Measurements from ENCODE around the gene IFT88.

The IFT88 gene

DNA sequence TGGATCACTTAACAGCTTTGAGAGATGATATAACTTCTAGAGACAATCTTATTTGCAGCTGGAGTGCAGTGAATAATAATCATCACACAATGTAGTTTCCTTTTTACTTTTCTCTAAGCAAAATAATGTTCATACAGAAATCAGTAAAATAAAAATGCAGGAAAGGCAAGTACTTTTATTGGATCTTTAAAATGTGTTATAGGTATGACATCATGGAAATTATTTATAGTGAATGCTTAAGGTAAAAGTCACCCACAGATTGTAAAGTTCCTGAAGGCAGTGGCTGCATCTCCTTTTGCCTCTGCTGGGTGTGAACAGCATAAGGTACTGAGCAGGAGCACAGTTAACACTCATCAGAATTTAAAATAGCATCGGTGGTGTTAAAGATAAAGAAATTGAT is 119.2 kb downstream of the IFT88 start:
- DNase-seq (ENCODE audit: low read depth in 2 of 2) = no peak

DNA sequence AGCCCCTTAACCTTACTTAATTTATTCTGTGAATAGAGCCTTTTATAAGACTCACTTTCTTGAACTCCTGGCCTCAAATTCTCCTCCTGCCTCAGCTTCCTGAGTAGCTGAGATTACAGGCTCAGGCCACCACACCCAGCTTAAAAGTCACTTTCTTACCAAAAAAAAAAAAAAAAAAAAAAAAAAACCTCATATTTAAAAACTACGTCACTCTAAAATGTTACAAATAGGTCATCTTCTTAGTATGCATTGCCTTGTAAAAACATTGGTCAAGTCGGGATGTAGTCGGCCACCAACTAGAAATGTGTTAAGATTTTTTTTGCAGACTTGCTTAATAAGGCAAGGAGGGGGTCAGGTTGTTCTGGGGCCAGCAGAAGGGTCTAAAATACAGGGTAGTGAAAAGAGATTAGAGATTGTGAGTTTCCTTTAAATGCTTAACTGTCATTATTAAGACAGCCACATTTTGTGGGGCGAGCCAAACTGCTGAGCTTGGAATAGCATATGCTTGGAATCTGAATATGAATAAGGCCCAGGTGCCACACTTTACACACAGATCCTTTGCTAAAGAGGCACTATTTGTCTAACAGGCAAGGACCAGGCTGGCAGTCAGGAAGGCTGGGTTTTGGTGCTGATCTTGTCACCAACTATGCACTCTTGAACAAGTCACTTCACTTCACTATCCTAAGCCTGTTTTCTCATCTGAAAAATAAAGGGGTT is 120.1 kb downstream of the IFT88 start:
- DNase-seq (ENCODE audit: low read depth in 2 of 2) = no peak

DNA sequence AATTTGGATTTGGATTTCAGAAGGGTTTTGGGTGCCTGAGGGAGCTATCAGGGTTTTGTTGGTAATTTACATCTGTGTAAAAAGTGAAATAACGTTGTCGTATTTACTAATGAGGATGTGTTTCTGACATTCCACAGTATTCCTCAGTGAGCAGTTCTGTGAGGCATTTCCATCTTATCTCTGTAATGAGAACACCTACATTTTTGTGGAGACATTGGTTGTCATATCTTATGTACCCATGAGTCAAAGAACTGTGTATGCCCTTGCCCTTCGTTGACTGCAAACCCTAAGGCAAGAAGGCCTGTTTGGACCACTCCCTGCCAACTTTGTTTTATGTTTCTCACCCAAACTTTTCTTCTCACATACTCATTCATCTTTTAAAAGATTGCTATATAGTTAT is 122.3 kb downstream of the IFT88 start:
- no peak for DNase-seq (ENCODE audit: low read depth in 2 of 2)

DNA sequence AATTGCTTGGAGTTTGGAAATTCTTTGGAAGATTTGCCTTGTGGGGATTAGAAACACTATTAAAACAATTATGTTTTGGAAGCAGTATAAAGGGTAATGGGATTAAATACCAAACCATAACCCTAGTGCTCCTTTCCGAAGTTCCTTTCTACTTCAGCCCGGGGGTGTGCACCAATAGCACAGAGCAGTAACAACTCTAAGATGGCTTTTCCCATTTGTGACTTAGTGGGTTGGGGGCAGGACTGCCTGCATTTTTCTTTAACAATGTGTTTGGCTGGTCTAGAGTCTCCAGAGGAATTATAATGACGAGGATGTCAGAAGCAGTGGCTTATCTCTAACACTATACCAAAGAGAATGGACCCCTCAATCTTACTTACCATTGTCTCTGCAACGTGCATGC is 124.7 kb downstream of the IFT88 start:
- no peak for DNase-seq (ENCODE audit: low read depth in 2 of 2)

DNA sequence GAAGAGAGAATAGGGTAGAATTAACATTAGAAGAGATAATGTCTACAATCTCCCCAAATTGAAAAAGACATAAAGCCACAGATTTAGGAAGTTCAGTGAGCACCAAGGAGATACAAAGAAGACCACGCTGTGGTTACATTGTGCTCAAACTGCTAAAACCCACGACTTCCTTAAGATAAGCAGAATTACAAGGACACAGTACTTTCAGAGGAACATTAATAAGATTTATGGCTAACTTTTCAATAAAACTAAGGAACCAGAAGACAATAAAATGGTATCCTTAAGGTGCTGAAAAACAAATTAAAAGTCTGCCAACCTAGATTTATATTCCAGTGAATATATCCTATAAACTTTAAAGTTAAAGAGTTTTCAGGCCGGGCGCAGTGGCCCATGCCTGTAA is 129.1 kb downstream of the IFT88 start:
- DNase-seq (ENCODE audit: low read depth in 2 of 2) = no peak

DNA sequence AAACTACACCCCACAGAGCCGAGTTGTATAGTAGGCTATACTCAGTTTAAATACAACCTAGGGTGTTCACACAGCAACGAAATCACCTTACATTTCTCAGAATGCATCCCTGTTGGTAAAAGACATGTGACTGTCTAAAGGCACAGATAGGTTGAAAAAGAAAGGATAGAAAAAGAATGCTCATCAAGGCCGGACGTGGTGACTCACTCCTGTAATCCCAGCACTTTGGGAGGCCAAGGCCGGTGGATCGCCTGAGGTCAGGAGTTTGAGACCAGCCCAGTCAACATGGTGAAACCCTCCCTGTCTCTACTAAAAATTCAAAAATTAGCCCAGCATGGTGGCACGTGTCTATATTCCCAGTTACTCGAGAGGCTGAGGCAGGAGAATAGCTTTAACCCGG is 132.8 kb downstream of the IFT88 start:
- no peak for DNase-seq (ENCODE audit: low read depth in 2 of 2)

DNA sequence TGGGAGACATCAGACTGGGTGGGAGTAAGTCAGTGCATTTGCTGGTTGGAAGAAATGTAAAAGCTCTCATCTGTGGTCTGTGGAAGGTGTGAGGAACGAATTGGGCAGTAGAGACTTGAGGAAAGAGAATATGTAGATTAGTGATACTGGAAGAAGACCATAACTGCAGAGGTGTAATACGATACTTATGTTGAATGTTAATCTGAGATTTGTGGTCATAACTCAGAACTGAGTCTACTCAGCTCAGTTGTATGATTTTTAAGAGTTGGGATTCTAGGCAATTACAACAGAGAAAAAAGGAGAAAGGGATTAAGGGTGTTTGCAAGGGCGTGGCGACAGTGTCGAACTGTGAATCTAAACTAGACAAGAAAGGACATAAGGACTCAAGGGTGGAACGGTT is 133.3 kb downstream of the IFT88 start:
- DNase-seq (ENCODE audit: low read depth in 2 of 2) = no peak

DNA sequence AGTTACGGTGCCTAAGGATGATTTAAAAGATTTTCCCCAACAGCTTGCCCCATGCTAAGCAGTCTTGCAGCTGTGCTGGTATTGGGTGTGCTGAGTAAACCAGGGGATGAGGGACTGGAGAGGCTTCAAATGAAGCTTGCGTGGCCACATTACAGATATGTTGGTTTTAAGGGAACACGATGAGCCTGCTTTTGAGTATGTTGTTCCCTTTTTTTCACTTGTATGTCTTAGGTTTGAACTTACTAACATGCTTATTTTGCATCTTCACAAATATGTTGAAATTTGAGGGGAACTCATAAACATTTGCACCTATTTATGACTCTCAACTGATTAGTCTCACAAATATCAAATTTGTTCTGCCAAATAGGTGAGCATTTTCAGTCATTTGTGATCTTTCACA is 134.5 kb downstream of the IFT88 start:
- no peak for DNase-seq (ENCODE audit: low read depth in 2 of 2)

DNA sequence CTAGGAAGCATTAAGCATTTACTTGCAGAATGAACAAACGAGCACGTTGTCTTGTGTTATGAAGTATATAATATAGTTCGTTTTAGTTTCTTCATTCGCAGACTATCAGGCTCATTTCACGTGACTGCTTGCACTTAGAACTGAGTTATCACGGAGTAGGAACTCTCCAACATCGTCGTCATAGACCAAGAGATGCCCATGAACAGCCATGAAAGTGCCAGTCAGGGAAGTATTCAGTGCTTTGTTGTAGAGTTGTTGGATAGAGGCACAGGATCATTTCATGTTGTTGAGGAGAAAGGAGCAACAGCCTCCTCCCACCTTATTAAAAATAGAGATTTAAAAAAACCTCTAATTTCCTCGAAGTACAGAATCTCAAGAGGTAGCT is 135.6 kb downstream of the IFT88 start:
- DNase-seq (ENCODE audit: low read depth in 2 of 2) = no peak

DNA sequence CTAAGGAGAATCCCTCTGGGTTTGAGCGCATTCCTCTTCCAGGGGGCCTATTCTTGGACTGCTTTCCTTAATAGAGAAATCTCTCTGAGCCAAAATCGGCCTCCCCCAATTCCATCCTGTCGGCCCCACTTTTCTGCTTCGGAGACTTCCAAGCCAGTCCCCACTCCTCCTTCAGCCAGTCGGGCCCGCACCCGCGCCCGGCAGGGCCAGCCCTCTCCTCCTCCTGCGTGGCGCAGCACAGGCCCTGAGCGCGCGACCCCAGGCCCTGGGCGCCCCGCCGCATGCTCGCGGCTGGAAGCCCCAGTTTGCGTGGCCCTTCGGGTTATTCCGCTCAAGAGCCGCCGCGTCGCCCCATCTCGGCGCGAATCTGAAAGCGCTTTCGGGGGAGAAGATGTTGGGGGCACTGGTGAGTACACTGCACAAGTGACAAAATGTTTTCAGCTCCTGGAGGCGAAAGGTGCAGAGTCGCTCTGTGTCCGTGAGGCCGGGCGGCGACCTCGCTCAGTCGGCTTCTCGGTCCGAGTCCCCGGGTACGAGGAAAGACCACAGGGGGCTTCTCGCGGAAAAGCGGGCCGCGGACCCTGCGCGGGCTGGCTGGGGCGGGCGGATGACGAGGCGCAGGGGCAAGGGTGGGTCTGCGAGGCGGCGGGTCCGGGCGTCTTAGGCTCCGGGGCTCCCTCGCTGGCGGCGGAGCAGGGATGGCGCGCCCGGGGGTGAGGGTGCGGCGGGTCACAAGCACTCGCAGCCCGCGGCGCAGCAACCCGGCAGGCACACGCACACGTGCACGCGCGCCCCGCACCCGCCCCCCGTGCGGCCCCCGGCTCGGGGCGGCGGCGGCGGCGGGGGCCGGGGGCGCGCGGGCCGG is 136.2 kb downstream of the IFT88 start, which contains the start of gene IL17D:
TSS of gene IL17D (plus strand) at position 785 of the 865 bp plus-strand sequence. CDS start 303 bp downstream, outside the sequence.
- DNase-seq (ENCODE audit: low read depth in 2 of 2) = no peak

DNA sequence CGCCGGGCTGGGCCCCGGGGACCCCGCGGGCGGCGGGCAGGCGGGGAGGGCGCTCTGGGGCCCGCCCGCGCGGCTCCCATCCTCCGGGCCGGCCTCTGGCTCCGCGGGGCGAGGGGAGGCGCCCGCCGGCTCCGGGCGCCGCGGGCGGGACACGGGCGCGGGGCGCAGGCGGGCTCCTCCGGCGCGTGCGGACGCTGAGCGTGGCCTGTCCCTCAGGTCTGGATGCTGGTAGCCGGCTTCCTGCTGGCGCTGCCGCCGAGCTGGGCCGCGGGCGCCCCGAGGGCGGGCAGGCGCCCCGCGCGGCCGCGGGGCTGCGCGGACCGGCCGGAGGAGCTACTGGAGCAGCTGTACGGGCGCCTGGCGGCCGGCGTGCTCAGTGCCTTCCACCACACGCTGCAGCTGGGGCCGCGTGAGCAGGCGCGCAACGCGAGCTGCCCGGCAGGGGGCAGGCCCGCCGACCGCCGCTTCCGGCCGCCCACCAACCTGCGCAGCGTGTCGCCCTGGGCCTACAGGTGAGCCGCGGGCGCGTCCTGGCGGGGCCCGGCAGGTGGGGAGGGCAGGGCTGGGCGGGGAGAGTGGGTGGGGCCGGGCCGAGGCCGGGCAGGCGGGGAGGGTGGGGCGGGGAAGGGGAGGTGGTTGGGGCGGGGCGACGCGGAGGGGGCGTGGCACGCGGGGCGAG is 137.0 kb downstream of the IFT88 start:
- DNase-seq (ENCODE audit: low read depth in 2 of 2) = peak; percentile 57 to 69

DNA sequence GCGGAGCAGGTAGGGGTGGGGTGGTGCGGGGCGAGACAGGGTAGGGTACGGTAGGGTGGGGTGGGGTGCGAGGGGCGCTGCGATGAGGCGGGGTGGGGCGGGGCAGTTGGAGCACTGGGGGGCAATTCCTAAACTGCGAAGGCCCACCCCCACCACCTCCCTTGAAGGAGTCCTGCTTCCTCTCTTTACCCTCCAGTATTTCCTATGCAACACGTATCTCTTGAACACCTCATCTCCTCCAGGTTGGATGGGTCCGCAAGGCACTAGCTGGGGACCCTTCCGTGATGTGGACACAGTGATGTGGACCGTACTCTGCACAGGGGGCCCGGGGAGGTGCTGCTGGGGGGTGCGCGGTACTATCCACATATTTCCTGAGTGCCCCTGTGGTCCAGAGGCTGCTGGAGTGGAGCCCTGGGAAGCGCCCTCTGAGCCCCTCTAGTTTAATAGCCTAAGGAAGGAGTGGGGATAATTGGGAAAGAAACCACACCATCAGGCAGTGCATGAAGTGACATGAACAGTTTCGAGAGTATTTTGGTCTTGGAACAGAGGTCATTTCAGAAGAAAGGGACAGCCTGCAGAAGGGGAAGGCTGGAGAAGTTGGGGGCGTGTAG is 137.6 kb downstream of the IFT88 start:
- no peak for DNase-seq (ENCODE audit: low read depth in 2 of 2)

DNA sequence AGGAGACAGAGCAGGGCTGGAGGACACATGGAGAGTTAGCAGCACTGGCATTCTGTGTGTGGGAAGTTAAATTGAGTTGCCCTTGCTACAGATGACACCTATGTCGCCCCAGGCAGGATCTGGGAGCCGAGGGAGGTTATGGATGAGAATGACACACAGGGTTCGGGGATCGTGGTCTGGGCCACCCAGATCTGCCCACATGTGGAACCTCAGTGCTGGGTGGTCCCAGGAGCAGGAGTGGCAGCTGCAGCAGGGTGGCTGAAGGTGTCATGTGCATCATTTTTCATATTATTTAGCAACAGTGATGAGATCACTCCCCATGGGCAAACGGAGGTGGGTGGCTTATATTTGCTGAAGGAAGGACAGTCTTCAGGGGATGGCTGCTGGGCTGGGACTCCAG is 139.7 kb downstream of the IFT88 start:
- no peak for DNase-seq (ENCODE audit: low read depth in 2 of 2)

DNA sequence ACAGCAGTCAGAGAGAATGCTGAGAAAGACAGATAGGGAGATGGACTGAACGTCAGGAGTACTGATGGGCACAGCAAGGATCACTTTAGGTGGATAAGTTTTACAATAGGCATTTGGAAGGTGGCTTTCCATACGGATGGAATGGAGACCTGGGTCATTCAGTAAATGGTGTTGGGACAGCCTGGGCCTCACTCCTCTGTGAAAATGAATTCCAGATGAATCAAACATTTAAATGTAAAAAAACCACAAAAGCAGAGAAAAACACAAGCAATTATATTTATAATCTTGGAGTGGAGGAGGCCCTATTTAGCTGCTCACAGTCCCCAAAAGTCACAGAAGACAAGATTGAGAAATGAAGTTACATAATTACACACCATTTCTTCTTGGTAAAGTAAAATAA is 141.3 kb downstream of the IFT88 start:
- DNase-seq (ENCODE audit: low read depth in 2 of 2) = no peak

DNA sequence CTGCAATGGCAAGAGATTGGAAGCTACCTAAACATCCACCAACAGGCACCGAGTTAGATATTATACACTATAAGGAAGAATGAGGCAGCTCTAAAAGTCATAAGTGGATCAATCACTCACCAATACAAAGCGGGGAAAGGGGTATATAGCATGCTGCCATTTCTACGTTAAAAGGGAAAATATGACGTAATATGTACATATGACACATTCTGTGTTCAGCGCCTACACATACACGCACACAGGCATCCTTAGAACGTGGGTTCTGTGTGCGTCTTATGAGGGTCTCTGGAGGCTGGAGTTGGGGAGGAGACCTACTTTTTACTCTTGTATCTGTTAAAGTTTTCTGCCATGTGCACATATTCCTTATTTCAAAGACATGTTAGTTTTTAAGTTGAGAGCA is 142.4 kb downstream of the IFT88 start:
- no peak for DNase-seq (ENCODE audit: low read depth in 2 of 2)

DNA sequence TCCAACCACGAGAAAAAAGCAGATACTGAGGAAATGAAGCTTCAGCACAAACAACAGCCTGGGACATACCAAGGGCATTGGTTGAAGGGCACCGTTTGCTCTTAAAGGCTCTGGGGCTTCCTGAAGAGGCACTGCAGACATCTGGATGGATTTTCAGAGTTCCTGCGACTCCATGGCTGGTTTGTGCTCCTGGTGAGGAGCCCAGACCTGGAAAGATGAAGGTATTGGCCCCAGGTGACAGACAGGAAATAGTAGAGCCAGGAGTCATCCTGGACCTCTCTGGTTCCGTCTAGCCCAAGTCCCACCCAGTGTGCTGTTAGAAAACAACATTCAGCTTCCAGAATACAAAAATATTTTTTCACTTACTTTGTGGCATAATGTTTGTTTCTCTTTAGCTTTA is 142.8 kb downstream of the IFT88 start:
- no peak for DNase-seq (ENCODE audit: low read depth in 2 of 2)

DNA sequence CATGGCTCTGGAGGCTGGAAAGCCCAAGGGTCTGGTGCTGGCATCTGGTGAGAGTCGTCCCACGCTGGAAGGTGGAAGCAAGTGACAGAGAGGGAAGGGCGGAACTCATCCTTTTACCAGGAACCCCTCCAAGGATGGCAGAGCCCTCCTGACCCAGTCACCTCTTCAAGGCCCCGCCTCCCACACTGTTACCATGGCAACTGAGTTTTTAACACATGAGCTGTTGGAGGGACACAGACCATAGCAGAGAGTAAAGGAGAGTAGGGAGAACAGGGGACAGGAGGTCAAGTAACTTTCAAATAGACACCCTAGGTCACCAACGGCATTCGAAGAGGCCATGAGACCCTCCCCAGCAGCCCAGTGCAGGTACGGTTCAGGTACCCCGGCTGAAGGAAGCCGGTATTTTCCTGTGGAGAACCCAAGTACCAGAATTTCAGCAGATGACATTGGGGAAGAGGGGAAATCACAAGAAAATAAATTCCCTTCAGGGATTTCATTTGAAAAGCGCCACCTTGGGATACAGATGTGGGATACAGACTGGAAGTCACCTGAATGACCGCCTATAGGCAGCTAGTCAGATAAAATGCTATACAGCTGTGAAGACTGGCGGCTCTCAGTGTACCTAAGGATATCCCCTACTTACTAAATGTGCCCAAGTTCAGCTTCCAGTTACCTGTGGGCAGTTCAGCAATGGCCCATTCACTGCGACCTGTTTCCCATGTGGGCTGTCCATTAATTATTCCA is 144.5 kb downstream of the IFT88 start:
- no peak for DNase-seq (ENCODE audit: low read depth in 2 of 2)

DNA sequence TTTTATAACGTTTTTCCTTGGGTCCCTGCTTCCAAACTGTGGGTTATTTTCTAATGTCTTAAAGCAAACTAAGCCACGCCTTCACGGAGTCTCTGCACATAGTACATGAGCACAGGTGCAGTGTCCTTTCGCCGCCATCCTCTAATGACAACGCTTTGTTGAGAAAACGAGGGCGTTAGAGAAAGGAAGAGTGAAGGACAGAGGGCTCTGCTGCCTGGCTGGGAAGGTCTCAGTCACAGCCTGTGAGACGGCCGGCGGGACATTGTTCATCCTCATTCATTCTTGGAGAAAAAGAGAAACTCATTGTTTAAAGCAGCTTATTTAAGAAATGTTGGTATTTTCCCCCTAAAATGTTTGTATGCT is 146.0 kb downstream of the IFT88 start:
- DNase-seq (ENCODE audit: low read depth in 2 of 2) = no peak

DNA sequence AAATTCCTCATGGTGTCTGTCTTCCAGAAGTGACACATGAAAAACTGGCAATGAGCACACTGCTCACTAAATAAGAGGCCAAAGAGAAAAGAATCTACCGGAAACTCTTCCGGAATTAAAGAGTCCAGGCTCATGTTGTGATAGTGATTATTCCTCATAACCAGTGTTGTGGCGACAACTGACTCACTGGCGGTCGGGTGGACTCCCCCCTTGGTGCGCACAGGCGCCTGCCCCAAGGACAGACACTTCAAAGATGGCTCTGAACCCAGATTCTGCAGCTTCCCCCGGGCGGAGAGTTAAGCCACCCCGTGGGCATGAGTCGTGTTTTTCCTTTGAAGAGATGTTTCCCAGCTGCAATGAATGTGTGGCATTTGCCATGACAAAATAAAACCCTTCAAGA is 146.8 kb downstream of the IFT88 start:
- DNase-seq (ENCODE audit: low read depth in 2 of 2) = no peak

DNA sequence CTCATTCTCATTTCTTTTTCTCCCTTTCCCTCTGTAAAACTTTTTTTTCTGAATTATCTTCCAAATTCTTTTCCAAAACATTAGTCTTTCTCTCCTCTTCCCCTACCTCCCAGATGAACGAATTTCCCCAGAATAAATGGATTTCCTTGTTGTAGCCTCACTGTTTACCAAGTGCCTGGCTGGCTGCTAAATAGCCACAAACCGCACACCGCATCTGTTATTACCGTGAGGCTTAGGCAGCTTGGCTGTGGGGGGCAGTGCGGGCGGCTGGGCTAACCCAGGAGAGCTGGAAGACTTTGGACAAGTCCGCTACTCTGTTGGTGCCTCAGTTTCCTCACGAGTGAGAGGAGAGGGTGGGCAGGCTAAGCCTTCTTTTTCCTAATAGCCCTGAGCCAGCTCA is 147.2 kb downstream of the IFT88 start:
- no peak for DNase-seq (ENCODE audit: low read depth in 2 of 2)

DNA sequence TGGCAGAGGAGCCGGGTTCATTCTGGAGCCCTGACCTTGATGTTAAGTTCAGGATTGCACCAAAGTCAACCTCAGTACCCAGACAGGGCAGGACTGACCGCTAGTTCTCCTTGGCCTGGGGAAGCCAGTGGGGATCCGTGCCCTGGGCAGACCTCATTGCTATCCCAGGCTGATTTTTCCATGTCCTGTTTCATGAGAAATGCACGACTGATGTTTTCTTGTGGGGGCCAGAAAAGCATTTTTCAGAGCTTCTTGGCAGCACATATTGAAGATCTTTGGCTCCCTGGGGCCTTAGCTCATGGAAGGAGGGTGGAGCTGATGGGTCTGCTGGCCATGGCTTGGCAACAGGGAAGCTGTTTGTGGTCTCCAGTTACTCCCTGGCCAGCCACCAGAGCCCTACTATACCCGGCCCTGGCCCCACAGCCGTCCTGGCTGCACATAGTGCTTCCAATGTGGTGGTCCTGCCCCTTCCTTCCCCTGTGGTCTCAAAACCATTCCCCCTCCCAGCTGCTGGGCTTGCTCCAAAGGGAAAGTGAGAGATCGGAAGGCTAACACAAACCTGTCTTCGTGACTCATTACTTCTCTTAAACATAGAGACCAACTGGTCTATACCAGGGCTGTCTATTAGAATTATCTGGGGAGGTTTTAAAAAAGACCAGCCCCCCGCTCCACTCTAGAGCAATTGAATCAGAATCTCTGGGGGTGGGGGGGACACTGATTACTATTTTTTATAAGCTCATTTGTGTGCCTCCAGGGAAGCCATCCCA is 147.8 kb downstream of the IFT88 start:
- DNase-seq (ENCODE audit: low read depth in 2 of 2) = no peak
